K562 (cell line): Measurements from ENCODE around the gene NTN1.
A peak's percentile ranks its signal among the peaks of the same experiment; 100 is the strongest.

Source experiments
- BRF1 ChIP-seq: IDR thresholded peaks from 3 replicates; pipeline ENCODE4 v1.6.1; 2011; ENCODE audit warnings: borderline replicate concordance, mild to moderate bottlenecking; ENCODE audit not compliant: insufficient read length; ENCODE audit errors: extremely low read depth
- CTCF ChIP-seq, 3 experiments: IDR thresholded peaks in 2 of 3; conservative IDR thresholded peaks in 1 of 3; 2 replicates each; pipeline ENCODE4 v1.5.1; 2011 to 2012; ENCODE audit warnings: low read length in 3 of 3, mild to moderate bottlenecking in 3 of 3, control low read depth in 2 of 3, improper control_type of control experiment in 1 of 3, inconsistent platforms in 1 of 3, low read depth in 1 of 3, mixed read lengths in 1 of 3, moderate library complexity in 1 of 3; ENCODE audit not compliant: insufficient read depth in 2 of 3
- MYC ChIP-seq, 2 experiments: fragments of 250-450 bp in 1 of 2; sonication (Bioruptor Pico) in 1 of 2; IDR thresholded peaks; 2 replicates each; pipeline versions ENCODE4 v1.5.1 to v1.6.1; 2012 to 2021; ENCODE audit warnings: low read depth in 2 of 2, borderline replicate concordance in 1 of 2, improper control_type of control experiment in 1 of 2, low read length in 1 of 2, mild to moderate bottlenecking in 1 of 2, moderate library complexity in 1 of 2
- POLR2AphosphoS5 ChIP-seq: IDR thresholded peaks from 2 replicates; pipeline ENCODE4 v1.6.1; 2011; ENCODE audit warnings: mild to moderate bottlenecking, low read depth, low read length, moderate library complexity; ENCODE audit not compliant: control insufficient read depth, insufficient read depth
- RCOR1 ChIP-seq, 2 experiments: IDR thresholded peaks; 2 replicates each; pipeline ENCODE4 v1.6.1; 2012; ENCODE audit warnings: low read depth in 2 of 2, low read length in 2 of 2, borderline replicate concordance in 1 of 2, improper control_type of control experiment in 1 of 2
- SMAD3 ChIP-seq: fragments of 450-650 bp; formaldehyde crosslinking; conservative IDR thresholded peaks from 2 replicates; pipeline ENCODE4 v1.4.0; 2020; ENCODE audit warnings: mild to moderate bottlenecking
- SRF ChIP-seq, 2 experiments: fragments of 250-450, 450-650 bp in 1 of 2; sonication (Bioruptor Pico) in 1 of 2; sonication (generic) in 1 of 2; formaldehyde crosslinking; IDR thresholded peaks; 2 replicates each; pipeline versions ENCODE4 v1.5.0 to v1.5.1; 2020 to 2022; ENCODE audit warnings: mild to moderate bottlenecking in 1 of 2, missing genetic modification reagents in 1 of 2
- TCF3 ChIP-seq: sonication (generic); formaldehyde crosslinking; IDR thresholded peaks from 2 replicates; pipeline ENCODE4 v1.4.0; 2020; ENCODE audit warnings: mild to moderate bottlenecking, missing genetic modification reagents

- TF ChIP-seq CTCF (IDR thresholded peaks at IDR 0.05 in 2 of 3, conservative IDR thresholded peaks at IDR 0.05 in 1 of 3; ENCODE audit: insufficient read depth in 2 of 3, low read depth in 1 of 3, low read length in 3 of 3) (peak; percentile 48 to 49 (median 49)), POLR2AphosphoS5 (no peak), SRF (CRISPR knock-in tag; IDR thresholded peaks at IDR 0.05) (no peak), TCF3 (CRISPR knock-in tag) (no peak), BRF1 (no peak), MYC (IDR thresholded peaks at IDR 0.05; ENCODE audit: low read depth, low read length) (no peak), MYC (CRISPR knock-in tag; IDR thresholded peaks at IDR 0.05; ENCODE audit: borderline replicate concordance, low read depth) (no peak), RCOR1 (IDR thresholded peaks at IDR 0.05; ENCODE audit: borderline replicate concordance in 1 of 2, low read depth in 2 of 2, low read length in 2 of 2) (no peak), SMAD3 (CRISPR knock-in tag) (no peak)
Measured at GRCh38 chr17:9291912-9292560, 270.7 kb downstream of the NTN1 start.
